Measurements from ENCODE around the gene MVP.

MVP gene

GRCh38 chr16:29840240-29840639 is 20.0 kb downstream of the MVP start:
- TF ChIP-seq ZC3H10 (CRISPR knock-in tag; IDR thresholded peaks at IDR 0.05) (no peak), ISL1 (CRISPR knock-in tag; IDR thresholded peaks at IDR 0.05) (no peak), TCF4 (CRISPR knock-in tag; IDR thresholded peaks at IDR 0.05; ENCODE audit: borderline replicate concordance) (no peak), TOX (CRISPR knock-in tag; IDR thresholded peaks at IDR 0.05; ENCODE audit: borderline replicate concordance) (no peak), POU6F1 (CRISPR knock-in tag; IDR thresholded peaks at IDR 0.05; ENCODE audit: borderline replicate concordance, low read depth) (no peak), GLIS3 (CRISPR knock-in tag; IDR thresholded peaks at IDR 0.05) (no peak), PATZ1 (CRISPR knock-in tag; IDR thresholded peaks at IDR 0.05; ENCODE audit: borderline replicate concordance) (no peak), ARNTL (CRISPR knock-in tag; IDR thresholded peaks at IDR 0.05; ENCODE audit: borderline replicate concordance, low read depth) (no peak), ZFP30 (CRISPR knock-in tag; IDR thresholded peaks at IDR 0.05) (no peak), BACH2 (CRISPR knock-in tag; IDR thresholded peaks at IDR 0.05; ENCODE audit: borderline replicate concordance) (no peak), ZNF8 (CRISPR knock-in tag; IDR thresholded peaks at IDR 0.05) (no peak), CREB5 (CRISPR knock-in tag; IDR thresholded peaks at IDR 0.05; ENCODE audit: low read depth) (no peak), CSRNP3 (CRISPR knock-in tag; IDR thresholded peaks at IDR 0.05) (no peak), ESRRG (CRISPR knock-in tag; IDR thresholded peaks at IDR 0.05) (no peak), OSR1 (CRISPR knock-in tag; IDR thresholded peaks at IDR 0.05) (no peak)

GRCh38 chr16:29841631-29842030 is 21.4 kb downstream of the MVP start:
- ATAC-seq, result no peak
- TF ChIP-seq ZNF565 (CRISPR knock-in tag; conservative IDR thresholded peaks at IDR 0.05; ENCODE audit: low read depth) (no peak), ESRRG (CRISPR knock-in tag; IDR thresholded peaks at IDR 0.05) (no peak), GLIS3 (CRISPR knock-in tag; IDR thresholded peaks at IDR 0.05) (no peak), BACH2 (CRISPR knock-in tag; IDR thresholded peaks at IDR 0.05; ENCODE audit: borderline replicate concordance) (no peak), CREB5 (CRISPR knock-in tag; IDR thresholded peaks at IDR 0.05; ENCODE audit: low read depth) (no peak), CSRNP3 (CRISPR knock-in tag; IDR thresholded peaks at IDR 0.05) (no peak), RARB (CRISPR knock-in tag; IDR thresholded peaks at IDR 0.05) (no peak), ZFP3 (CRISPR knock-in tag; IDR thresholded peaks at IDR 0.05) (no peak), SNAI2 (CRISPR knock-in tag; IDR thresholded peaks at IDR 0.05) (no peak), PATZ1 (CRISPR knock-in tag; IDR thresholded peaks at IDR 0.05; ENCODE audit: borderline replicate concordance) (no peak), POU6F1 (CRISPR knock-in tag; IDR thresholded peaks at IDR 0.05; ENCODE audit: borderline replicate concordance, low read depth) (no peak), ZNF70 (CRISPR knock-in tag; IDR thresholded peaks at IDR 0.05) (no peak), ZFP30 (CRISPR knock-in tag; IDR thresholded peaks at IDR 0.05) (no peak)

More at GRCh38 chr16:29840240-29840639, 20.0 kb downstream of the MVP start:
- ATAC-seq, result no peak

Data from SK-N-SH treated with all-trans-retinoic acid at 6 μM for 48 hours (cell line).